BJ (cell line): Measurements from ENCODE around the gene KRT86. TPM values are rescaled to one million over a fixed set of nuclear protein-coding genes. Genes with fewer than 3 reads are reported as not detected.
"Not testable (repeated sequence)": the region's sequence is repeated elsewhere in the genome, so short reads cannot be mapped to it uniquely, and the experiment has no call there.

ENCODE experiments used
- CTCF ChIA-PET: fragments of 350-600 bp; formaldehyde crosslinking; extraction: SDS; loops from one replicate; lab custom pipeline; 2021; ENCODE audit warnings: antibody characterized with exemption, inconsistent platforms; lab: Yijun Ruan, JAX
- POLR2A ChIA-PET: fragments of 300-600 bp; sonication (Branson Sonifier 250); formaldehyde crosslinking; extraction: SDS; loops from one replicate; lab custom pipeline; 2021; ENCODE audit warnings: antibody characterized with exemption; lab: Charles Lee
- DNase-seq: peaks from one replicate; pipeline ENCODE4 v3.0.0-alpha.2; 2011; ENCODE audit warnings: low read depth
- H3K27me3 ChIP-seq: 2 replicates; pipeline ENCODE4 v1.6.0; 2011; ENCODE audit warnings: low read length; ENCODE audit not compliant: control insufficient read depth, insufficient read depth
- H3K36me3 ChIP-seq: 2 replicates; pipeline ENCODE4 v1.5.1; 2011; ENCODE audit warnings: low read length; ENCODE audit not compliant: control insufficient read depth, insufficient read depth
- H3K4me3 ChIP-seq: 2 replicates; pipeline ENCODE4 v1.5.1; 2011; ENCODE audit warnings: low read depth, mild to moderate bottlenecking, control low read depth, low read length
- polyA plus RNA-seq: library from polyadenylated mRNA; depleted of rRNA; stranded (reverse); fragments of >200 nt; gene quantifications from 2 replicates; pipeline ENCODE4 v1.2.3, GENCODE V29; 2011
- TF ChIP-seq, protein P1 (sequence below): IDR thresholded peaks from 2 replicates; pipeline ENCODE4 v1.5.1; 2011; ENCODE audit warnings: low read depth, mild to moderate bottlenecking, control low read depth, inconsistent platforms, low read length, moderate library complexity; ENCODE audit not compliant: insufficient read depth

KRT86 gene
- polyA plus RNA-seq, 1 experiment: 2.5 TPM

- no peak for DNase-seq
- ChIA-PET POLR2A (no interaction called here), CTCF (interaction anchor here (1.0 to 1.8 kb wide), 5 partner anchors 28 to 78 kb away, joined by 3 to 5 read pairs (median 3); no protein-coding TSS in a partner anchor)
- Histone ChIP-seq H3K36me3 (no peaks in the 10 kb centered on the region; the same call in 1 of the 2 replicates), H3K4me3 (no peak overlapping the region), H3K27me3 (no peaks in the 10 kb centered on the region)
- TF ChIP-seq, protein P1, sequence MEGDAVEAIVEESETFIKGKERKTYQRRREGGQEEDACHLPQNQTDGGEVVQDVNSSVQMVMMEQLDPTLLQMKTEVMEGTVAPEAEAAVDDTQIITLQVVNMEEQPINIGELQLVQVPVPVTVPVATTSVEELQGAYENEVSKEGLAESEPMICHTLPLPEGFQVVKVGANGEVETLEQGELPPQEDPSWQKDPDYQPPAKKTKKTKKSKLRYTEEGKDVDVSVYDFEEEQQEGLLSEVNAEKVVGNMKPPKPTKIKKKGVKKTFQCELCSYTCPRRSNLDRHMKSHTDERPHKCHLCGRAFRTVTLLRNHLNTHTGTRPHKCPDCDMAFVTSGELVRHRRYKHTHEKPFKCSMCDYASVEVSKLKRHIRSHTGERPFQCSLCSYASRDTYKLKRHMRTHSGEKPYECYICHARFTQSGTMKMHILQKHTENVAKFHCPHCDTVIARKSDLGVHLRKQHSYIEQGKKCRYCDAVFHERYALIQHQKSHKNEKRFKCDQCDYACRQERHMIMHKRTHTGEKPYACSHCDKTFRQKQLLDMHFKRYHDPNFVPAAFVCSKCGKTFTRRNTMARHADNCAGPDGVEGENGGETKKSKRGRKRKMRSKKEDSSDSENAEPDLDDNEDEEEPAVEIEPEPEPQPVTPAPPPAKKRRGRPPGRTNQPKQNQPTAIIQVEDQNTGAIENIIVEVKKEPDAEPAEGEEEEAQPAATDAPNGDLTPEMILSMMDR: no peak
Measured at GRCh38 chr12:52249511-52250047, 24.9 kb upstream of the KRT86 start.

DNA sequence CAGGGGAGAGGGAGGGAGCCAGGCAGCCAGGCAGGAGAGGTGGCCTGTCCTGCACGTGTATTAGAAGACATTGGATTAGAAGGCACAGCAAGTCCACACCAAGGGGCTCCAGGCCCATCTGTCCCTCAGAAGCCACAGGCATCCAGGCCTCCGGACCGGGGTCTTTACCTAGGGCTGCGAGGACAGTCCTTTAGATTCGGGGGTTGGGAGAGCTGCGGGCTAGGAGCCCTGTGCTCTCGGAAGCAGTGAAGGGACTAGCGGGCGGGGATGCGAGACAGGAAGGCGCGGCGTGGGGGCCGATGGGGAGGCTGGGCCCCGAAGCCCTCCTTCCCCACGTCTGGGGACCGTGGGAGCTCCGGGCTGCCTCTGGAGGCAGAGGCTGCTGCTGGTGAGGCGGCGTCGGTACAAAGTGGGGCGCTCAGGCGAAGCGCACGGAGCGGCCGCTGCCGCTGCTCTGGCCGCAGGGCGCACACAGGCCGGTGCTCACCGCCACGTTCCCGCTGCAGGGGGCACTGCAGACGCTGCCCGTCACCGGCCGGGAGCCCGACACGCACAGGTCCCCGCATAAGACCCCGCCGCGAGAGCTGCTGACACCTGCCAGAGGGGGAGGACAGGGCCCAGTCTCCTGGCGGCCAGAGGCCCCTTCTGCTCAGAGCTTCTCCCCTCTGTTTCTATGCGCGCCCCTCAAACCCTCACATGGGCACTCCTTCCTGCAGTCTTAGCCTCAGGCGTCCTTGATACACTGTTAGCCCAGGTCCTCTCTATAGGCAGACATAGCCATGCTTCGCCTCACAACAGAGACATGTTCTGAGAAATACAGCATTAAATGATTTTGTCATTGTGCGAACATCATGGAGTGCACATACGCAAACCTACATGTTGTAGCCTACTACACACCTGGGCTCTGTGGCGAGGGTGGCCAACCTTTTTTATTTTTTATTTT, 24.1 kb upstream of the KRT86 start:
- no peaks in the 10 kb centered on the region; the same call in 1 of the 2 replicates for H3K36me3 ChIP-seq
- POLR2A ChIA-PET: no interaction called here
- TF ChIP-seq, protein P1: no peak
- H3K4me3 ChIP-seq: no peak overlapping the region
- H3K27me3 ChIP-seq: no peaks in the 10 kb centered on the region
- DNase-seq: no peak
- CTCF ChIA-PET: interaction anchor here (1.0 to 2.1 kb wide), 5 partner anchors 27 to 77 kb away, joined by 3 to 13 read pairs (median 3); no protein-coding TSS in a partner anchor

DNA sequence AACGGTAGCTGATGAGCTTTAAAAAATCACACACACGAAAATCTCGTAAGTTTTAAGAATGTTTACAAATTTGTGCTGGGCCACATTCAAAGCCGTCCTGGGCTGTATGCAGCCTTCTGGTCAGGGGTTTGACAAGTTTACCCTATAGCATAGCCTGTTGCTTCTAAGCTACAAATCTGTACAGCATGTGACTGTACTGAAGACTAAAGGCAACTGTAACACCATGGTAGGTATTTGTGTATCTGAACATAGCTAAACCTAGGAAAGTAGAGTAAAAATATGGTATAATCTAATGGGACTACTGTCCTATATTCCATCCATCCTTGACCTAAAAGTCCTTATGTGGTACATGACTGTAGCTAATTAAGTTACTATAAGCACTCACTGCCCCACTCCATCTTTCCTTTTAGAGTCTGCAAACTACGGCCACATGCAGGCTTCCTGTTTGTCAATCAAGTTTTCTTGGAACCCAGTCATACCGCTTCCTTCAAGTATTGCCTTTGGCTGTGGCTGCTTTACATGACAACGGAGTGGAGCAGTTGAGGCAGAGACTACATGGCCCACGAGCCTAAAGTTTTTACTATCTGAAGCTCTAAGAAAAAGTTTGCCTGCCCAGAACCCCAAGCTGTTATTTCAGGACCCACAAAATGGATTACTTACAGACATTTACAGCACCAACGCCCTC, 22.9 kb upstream of the KRT86 start:
- CTCF ChIA-PET: interaction anchor here (0.7 to 2.1 kb wide), 4 partner anchors 25 to 621 kb away, joined by 3 to 13 read pairs (median 3); no protein-coding TSS in a partner anchor
- POLR2A ChIA-PET: no interaction called here
- DNase-seq: no peak
- TF ChIP-seq, protein P1: no peak
- H3K4me3 ChIP-seq: no peak overlapping the region
- no peaks in the 10 kb centered on the region; the same call in 1 of the 2 replicates for H3K36me3 ChIP-seq
- no peaks in the 10 kb centered on the region for H3K27me3 ChIP-seq

DNA sequence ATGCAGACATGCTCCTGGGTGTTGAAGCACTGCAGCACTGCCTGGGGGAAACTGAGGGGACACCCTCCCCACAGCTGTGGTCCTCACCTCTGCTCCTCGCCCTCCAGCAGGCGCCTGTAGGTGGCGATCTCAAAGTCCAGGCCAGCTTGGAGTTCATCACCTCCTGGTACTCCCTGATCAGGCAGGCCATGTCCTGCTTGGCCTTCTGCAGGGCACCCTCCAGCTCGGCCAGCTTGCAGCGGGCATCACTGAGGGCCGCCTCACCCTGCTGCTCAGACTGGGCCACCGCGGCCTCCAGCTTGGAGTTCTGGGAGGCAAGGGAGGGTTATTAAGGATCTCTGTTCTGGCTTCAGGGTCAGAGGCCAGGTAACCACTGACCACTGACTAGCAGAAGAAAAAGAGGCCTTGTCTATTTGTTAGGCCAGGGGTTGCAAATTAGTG, 22.2 kb upstream of the KRT86 start:
- CTCF ChIA-PET: interaction anchor here (0.7 to 2.1 kb wide), 4 partner anchors 25 to 620 kb away, joined by 3 to 13 read pairs (median 3); no protein-coding TSS in a partner anchor
- H3K27me3 ChIP-seq, H3K4me3 ChIP-seq, DNase-seq, POLR2A ChIA-PET, H3K36me3 ChIP-seq: not testable (repeated sequence)
- TF ChIP-seq, protein P1: 0 out of 2 replicates have a peak, but pooled peaks have one; percentile 20
